ENCODE data around the gene LACC1. TPM values are rescaled to one million over a fixed set of nuclear protein-coding genes. Genes with fewer than 3 reads are reported as not detected.

Gene LACC1
- total RNA-seq, 2 donors from 2014 or later, result 6.1 to 12.5 TPM

- Histone ChIP-seq H3K4me1 (ENCODE audit: control insufficient read depth in 1 of 2, low read depth in 2 of 2) (peaks cover 6 to 35% of the 10 kb centered on the region in 2 donors), H3K36me3 (no peaks in the 10 kb centered on the region), H3K27ac (no peak overlapping the region), H3K4me3 (no peak overlapping the region), H3K9me3 (no peaks in the 10 kb centered on the region), H3K27me3 (replicated peaks; ENCODE audit: insufficient read depth) (no peaks in the 10 kb centered on the region)
- ATAC-seq (ENCODE audit: insufficient number of reproducible peaks, low FRiP score, low read depth) (no peak), DNase-seq (ENCODE audit: low spot score) (no peak)
- no peak for TF ChIP-seq CTCF (IDR thresholded peaks at IDR 0.05)
Measured at GRCh38 chr13:43937839-43938238, 58.1 kb downstream of the LACC1 start.

- no peak overlapping the region for H3K4me3 ChIP-seq
Measured at GRCh38 chr13:43938449-43938848, 58.7 kb downstream of the LACC1 start.

GRCh38 chr13:43939086-43939485 lies 59.4 kb downstream of the LACC1 start:
- no peak overlapping the region for H3K27ac ChIP-seq
- peaks cover 6 to 35% of the 10 kb centered on the region in 2 donors for H3K4me1 ChIP-seq (ENCODE audit: control insufficient read depth in 1 of 2, low read depth in 2 of 2)
- TF ChIP-seq CTCF (IDR thresholded peaks at IDR 0.05), result no peak
- H3K4me3 ChIP-seq, result no peak overlapping the region
- H3K9me3 ChIP-seq, result no peaks in the 10 kb centered on the region
- no peaks in the 10 kb centered on the region for H3K27me3 ChIP-seq (replicated peaks; ENCODE audit: insufficient read depth)
- DNase-seq (ENCODE audit: low spot score) (no peak), ATAC-seq (ENCODE audit: insufficient number of reproducible peaks, low FRiP score, low read depth) (no peak)
- H3K36me3 ChIP-seq, result no peaks in the 10 kb centered on the region

More at GRCh38 chr13:43938449-43938848, 58.7 kb downstream of the LACC1 start:
- no peaks in the 10 kb centered on the region for H3K36me3 ChIP-seq
- H3K27ac ChIP-seq, result no peak overlapping the region
- peaks cover 6 to 35% of the 10 kb centered on the region in 2 donors for H3K4me1 ChIP-seq (ENCODE audit: control insufficient read depth in 1 of 2, low read depth in 2 of 2)
- H3K27me3 ChIP-seq (replicated peaks; ENCODE audit: insufficient read depth), result no peaks in the 10 kb centered on the region
- no peaks in the 10 kb centered on the region for H3K9me3 ChIP-seq
- DNase-seq (ENCODE audit: low spot score), result no peak
- TF ChIP-seq CTCF (IDR thresholded peaks at IDR 0.05), result no peak
- no peak for ATAC-seq (ENCODE audit: insufficient number of reproducible peaks, low FRiP score, low read depth)

GRCh38 chr13:43942286-43942685 lies 62.6 kb downstream of the LACC1 start:
- TF ChIP-seq CTCF (IDR thresholded peaks at IDR 0.05), result no peak
- ATAC-seq (ENCODE audit: insufficient number of reproducible peaks, low FRiP score, low read depth), result no peak
- DNase-seq (ENCODE audit: low spot score), result no peak

More at GRCh38 chr13:43942286-43942685, 62.6 kb downstream of the LACC1 start:
- H3K27ac ChIP-seq, result no peak overlapping the region
- H3K9me3 ChIP-seq, result no peaks in the 10 kb centered on the region
- no peaks in the 10 kb centered on the region for H3K27me3 ChIP-seq (replicated peaks; ENCODE audit: insufficient read depth)
- no peaks in the 10 kb centered on the region for H3K36me3 ChIP-seq
- no peak overlapping the region for H3K4me3 ChIP-seq
- H3K4me1 ChIP-seq (ENCODE audit: control insufficient read depth in 1 of 2, low read depth in 2 of 2), result peaks cover 0 to 14% of the 10 kb centered on the region in 2 donors

Other genes starting within 250 kb of the LACC1 start
- gene ENOX1, start 92.9 kb upstream of the LACC1 start, total RNA-seq, result 1 to 10 TPM in 1 of 2 donors, under 1 TPM in 1; 0.41 to 2.3 TPM
- gene CCDC122, start 164 bp upstream of the LACC1 start, total RNA-seq, result 1 to 10 TPM in 1 of 2 donors, under 1 TPM in 1; 0.54 to 1.1 TPM

Measured in thoracic aorta (tissue), 2 donors.